Fibroblast of gingiva (primary cell): ENCODE data around the gene LEKR1.
A peak's percentile ranks its signal among the peaks of the same experiment; 100 is the strongest.

ENCODE experiments used
- DNase-seq: peaks from one replicate; pipeline ENCODE4 v3.0.0-alpha.2; 2011; ENCODE audit warnings: low read depth

LEKR1 gene

GRCh38 chr3:157059661-157060060, 233.5 kb downstream of the LEKR1 start:
- no peak for DNase-seq

GRCh38 chr3:157061265-157061664, 235.1 kb downstream of the LEKR1 start:
- DNase-seq = peak; percentile 70

- peak; percentile 34 for DNase-seq
Measured at GRCh38 chr3:157063469-157063868, 237.3 kb downstream of the LEKR1 start.

- DNase-seq = peak; percentile 79
Measured at GRCh38 chr3:157063926-157064325, 237.8 kb downstream of the LEKR1 start.

GRCh38 chr3:157064402-157064801, 238.2 kb downstream of the LEKR1 start:
- no peak for DNase-seq

GRCh38 chr3:157065201-157065600, 239.0 kb downstream of the LEKR1 start:
- no peak for DNase-seq

- DNase-seq = peak; percentile 34
Measured at GRCh38 chr3:157066335-157067098, 240.4 kb downstream of the LEKR1 start.

GRCh38 chr3:157067114-157067513, 241.0 kb downstream of the LEKR1 start:
- DNase-seq = no peak

GRCh38 chr3:157069406-157069805, 243.3 kb downstream of the LEKR1 start:
- DNase-seq = no peak

- no peak for DNase-seq
Measured at GRCh38 chr3:157069846-157070677, 243.9 kb downstream of the LEKR1 start.

- DNase-seq = peak; percentile 72
Measured at GRCh38 chr3:157070678-157070999, 244.5 kb downstream of the LEKR1 start.

GRCh38 chr3:157071744-157072525, 245.8 kb downstream of the LEKR1 start:
- no peak for DNase-seq

- DNase-seq = peak; percentile 92
Measured at GRCh38 chr3:157073810-157074209, 247.7 kb downstream of the LEKR1 start.

- no peak for DNase-seq
Measured at GRCh38 chr3:157074490-157074889, 248.3 kb downstream of the LEKR1 start.

- DNase-seq = no peak
Measured at GRCh38 chr3:157074981-157075380, 248.8 kb downstream of the LEKR1 start.

- peak; percentile 91 for DNase-seq
Measured at GRCh38 chr3:157075693-157076420, 249.7 kb downstream of the LEKR1 start.

- DNase-seq = peak; percentile 84
Measured at GRCh38 chr3:157077565-157077991, 251.4 kb downstream of the LEKR1 start.

GRCh38 chr3:157078131-157078810, 252.1 kb downstream of the LEKR1 start:
- DNase-seq = no peak

GRCh38 chr3:157078811-157079185, 252.6 kb downstream of the LEKR1 start:
- no peak for DNase-seq

GRCh38 chr3:157079676-157080369, 253.7 kb downstream of the LEKR1 start:
- DNase-seq = peak; percentile 17
